ENCODE data around the gene VASN. TPM values are rescaled to one million over a fixed set of nuclear protein-coding genes. Genes with fewer than 3 reads are reported as not detected.

VASN gene
- total and polyA plus RNA-seq, 9 of the 15 experiments (the other 6 are each of a cell fraction or from before 2014, with no cell fraction given), result 0.01 to 2.5 (median 0.41) TPM; not detected in 1

- TF ChIP-seq CHAMP1 (IDR thresholded peaks at IDR 0.05) (no peak), LCOR (CRISPR knock-in tag; IDR thresholded peaks at IDR 0.05) (no peak), ETV6 (IDR thresholded peaks at IDR 0.05; ENCODE audit: borderline replicate concordance in 1 of 2, low read depth in 2 of 2, low read length in 1 of 2) (no peak), ETV6 (CRISPR knock-in tag; IDR thresholded peaks at IDR 0.05; ENCODE audit: borderline replicate concordance) (no peak), SRSF3 (IDR thresholded peaks at IDR 0.05; ENCODE audit: insufficient read depth, low read length) (no peak), ARID4B (CRISPR knock-in tag; IDR thresholded peaks at IDR 0.05) (0 out of 2 replicates have a peak, but pooled peaks have one; percentile 47), FOXK2 (conservative IDR thresholded peaks at IDR 0.05 in 1 of 2, IDR thresholded peaks at IDR 0.05 in 1 of 2; ENCODE audit: low read depth in 2 of 2) (no peak), MYC (IDR thresholded peaks at IDR 0.05; ENCODE audit: low read depth, low read length) (peak; percentile 39; the same call in 1 of the 2 replicates), MYC (CRISPR knock-in tag; IDR thresholded peaks at IDR 0.05; ENCODE audit: borderline replicate concordance, low read depth) (no peak), HSF4 (CRISPR knock-in tag; IDR thresholded peaks at IDR 0.05; ENCODE audit: borderline replicate concordance) (no peak), CGGBP1 (CRISPR knock-in tag; IDR thresholded peaks at IDR 0.05) (no peak), SETDB1 (IDR thresholded peaks at IDR 0.05; ENCODE audit: low read length) (no peak), ZBTB33 (CRISPR knock-in tag; IDR thresholded peaks at IDR 0.05) (peak; percentile 96), POLR2G (IDR thresholded peaks at IDR 0.05; ENCODE audit: low read depth, low read length) (peak; percentile 66), PTBP1 (IDR thresholded peaks at IDR 0.05; ENCODE audit: low read depth, low read length) (0 out of 2 replicates have a peak, but pooled peaks have one; percentile 44), PCBP1 (IDR thresholded peaks at IDR 0.05; ENCODE audit: low read depth, low read length, poor library complexity, severe bottlenecking) (peak; percentile 42), GTF2F1 (IDR thresholded peaks at IDR 0.05; ENCODE audit: low read depth, low read length) (no peak), L3MBTL2 (IDR thresholded peaks at IDR 0.05) (peak; percentile 57; the same call in 1 of the 2 replicates)
Measured at GRCh38 chr16:4402439-4403132, 30.9 kb downstream of the VASN start (continued).

All from K562 (cell line).